Epithelial cell of proximal tubule (primary cell): ENCODE measurements around the gene HBG1. TPM values are rescaled to one million over a fixed set of nuclear protein-coding genes. Genes with fewer than 3 reads are reported as not detected.
"Not testable (repeated sequence)": the region's sequence is repeated elsewhere in the genome, so short reads cannot be mapped to it uniquely, and the experiment has no call there.

Experiments used
- DNase-seq: peaks from one replicate; pipeline ENCODE4 v3.0.0-alpha.2; 2011; ENCODE audit warnings: low read depth
- H3K4me3 ChIP-seq: 2 replicates; pipeline ENCODE4 v1.5.1; 2011; ENCODE audit warnings: low read depth, mild to moderate bottlenecking, low read length
- total RNA-seq: library from RNA; depleted of rRNA; stranded (reverse); fragments of >200 nt; gene quantifications from 2 replicates; pipeline ENCODE4 v1.2.3, GENCODE V29; 2015
- TF ChIP-seq, protein P1 (sequence below): conservative IDR thresholded peaks from 2 replicates; pipeline ENCODE4 v1.5.1; 2012; ENCODE audit warnings: low read depth, mild to moderate bottlenecking, low read length

The HBG1 gene
- total RNA-seq, 1 donor from 2014 or later, result not detected

DNA sequence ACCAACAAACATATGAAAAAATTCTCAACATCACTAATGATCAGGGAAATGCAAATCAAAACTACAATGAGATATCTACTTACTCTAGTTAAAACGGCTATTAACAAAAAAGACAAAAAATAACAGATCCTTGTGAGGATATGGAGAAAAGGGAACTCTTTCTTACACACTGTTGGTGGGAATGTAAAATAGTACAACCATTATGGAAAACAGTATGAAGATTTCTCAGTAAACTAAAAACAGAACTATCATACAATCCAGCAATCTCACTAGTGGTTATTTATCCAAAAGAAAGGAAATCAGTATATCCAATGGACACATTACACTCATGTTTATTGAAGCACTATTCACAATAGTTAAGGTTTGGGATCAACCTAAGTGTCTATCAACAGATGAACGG is 16.2 kb upstream of the HBG1 start:
- TF ChIP-seq, protein P1, sequence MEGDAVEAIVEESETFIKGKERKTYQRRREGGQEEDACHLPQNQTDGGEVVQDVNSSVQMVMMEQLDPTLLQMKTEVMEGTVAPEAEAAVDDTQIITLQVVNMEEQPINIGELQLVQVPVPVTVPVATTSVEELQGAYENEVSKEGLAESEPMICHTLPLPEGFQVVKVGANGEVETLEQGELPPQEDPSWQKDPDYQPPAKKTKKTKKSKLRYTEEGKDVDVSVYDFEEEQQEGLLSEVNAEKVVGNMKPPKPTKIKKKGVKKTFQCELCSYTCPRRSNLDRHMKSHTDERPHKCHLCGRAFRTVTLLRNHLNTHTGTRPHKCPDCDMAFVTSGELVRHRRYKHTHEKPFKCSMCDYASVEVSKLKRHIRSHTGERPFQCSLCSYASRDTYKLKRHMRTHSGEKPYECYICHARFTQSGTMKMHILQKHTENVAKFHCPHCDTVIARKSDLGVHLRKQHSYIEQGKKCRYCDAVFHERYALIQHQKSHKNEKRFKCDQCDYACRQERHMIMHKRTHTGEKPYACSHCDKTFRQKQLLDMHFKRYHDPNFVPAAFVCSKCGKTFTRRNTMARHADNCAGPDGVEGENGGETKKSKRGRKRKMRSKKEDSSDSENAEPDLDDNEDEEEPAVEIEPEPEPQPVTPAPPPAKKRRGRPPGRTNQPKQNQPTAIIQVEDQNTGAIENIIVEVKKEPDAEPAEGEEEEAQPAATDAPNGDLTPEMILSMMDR, result no peak
- DNase-seq, result no peak
- no peak overlapping the region for H3K4me3 ChIP-seq

DNA sequence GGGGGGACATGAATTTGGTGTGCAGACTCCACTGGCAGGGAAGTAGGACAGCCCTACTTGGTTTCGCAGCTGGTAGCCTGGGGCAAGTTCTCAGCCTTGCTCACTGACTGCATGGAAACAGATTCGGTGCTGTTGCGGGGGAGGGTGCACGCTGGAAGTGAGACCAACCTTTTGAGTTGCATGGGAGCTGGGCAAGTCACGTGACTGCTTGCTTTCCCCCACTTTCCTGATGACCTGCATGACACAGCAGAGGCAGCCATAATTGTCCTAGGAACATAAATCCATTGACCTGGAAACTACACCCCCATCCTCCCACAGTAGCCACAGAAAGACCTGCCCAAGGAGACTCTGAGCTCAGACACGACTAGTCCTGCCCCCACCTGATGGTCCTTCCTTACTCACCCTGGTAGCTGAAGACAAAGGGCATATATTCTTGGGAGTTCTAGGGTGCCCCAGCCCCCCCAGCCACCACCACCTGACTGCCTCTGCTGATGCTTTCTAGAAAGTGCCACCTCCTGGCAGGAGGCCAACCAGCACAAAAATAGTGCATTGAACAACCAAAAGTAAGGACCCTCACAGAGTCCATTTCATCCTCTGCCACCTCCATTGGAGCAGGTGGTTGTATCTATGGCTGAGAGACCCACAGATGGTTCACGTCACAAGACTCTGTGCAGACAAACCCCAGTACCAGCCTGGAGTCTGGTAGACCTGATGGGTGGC is 9.0 kb upstream of the HBG1 start:
- TF ChIP-seq, protein P1, result no peak
- no peak for DNase-seq
- no peak overlapping the region for H3K4me3 ChIP-seq

DNA sequence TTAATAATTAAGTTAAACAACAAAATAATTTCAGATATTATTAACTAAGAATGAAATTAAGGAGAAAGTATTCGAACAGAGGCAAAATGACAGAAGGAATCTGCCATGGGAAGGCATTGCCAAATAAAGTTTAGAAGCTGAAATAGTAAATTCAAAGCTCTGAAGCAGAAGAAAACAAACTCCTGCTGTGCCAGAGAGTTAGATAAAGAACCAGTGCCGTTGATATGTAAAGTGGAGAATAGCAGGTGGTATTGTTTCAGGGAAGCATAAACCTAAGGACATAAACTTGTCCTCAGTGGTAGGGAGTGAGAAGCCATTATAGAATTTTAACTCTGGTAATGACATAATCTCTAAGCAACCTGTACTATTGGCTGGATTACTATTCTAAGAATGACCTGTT is 7.6 kb upstream of the HBG1 start:
- no peak overlapping the region for H3K4me3 ChIP-seq
- TF ChIP-seq, protein P1, result no peak
- no peak for DNase-seq

DNA sequence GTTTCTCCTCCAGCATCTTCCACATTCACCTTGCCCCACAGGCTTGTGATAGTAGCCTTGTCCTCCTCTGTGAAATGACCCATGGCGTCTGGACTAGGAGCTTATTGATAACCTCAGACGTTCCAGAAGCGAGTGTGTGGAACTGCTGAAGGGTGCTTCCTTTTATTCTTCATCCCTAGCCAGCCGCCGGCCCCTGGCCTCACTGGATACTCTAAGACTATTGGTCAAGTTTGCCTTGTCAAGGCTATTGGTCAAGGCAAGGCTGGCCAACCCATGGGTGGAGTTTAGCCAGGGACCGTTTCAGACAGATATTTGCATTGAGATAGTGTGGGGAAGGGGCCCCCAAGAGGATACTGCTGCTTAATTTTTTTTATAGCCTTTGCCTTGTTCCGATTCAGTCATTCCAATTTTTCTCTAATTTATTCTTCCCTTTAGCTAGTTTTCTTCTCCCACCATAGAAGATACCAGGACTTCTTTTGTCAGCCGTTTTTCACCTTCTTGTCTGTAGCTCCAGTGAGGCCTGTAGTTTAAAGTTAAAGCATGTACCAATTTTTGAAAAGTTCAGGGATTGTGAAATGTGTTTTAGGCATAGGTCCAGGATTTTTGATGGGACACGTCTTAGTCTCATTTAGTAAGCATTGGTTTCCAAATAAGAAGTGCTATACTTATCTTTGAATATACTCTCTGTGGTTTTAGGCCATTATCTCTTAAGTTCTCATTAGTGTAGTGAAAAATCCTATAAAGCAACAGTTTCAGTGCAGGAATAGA is 5.2 kb upstream of the HBG1 start, which contains the start of gene HBG2:
TSS of gene HBG2 (minus strand) at position 136 of the 768 bp plus-strand sequence. CDS start at position 83, 53 bp downstream.
- DNase-seq, H3K4me3 ChIP-seq: not testable (repeated sequence)

DNA sequence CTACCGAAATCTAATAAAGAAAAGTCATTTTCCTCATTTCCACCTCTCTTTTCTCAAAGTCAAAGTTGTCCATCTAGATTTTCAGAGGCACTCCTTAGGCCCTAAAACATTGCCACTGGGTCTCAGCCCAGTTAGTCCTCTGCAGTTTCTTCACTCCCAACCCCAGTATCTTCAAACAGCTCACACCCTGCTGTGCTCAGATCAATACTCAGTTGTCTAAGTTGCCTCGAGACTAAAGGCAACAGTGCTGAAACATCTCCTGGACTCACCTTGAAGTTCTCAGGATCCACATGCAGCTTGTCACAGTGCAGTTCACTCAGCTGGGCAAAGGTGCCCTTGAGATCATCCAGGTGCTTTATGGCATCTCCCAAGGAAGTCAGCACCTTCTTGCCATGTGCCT is 4.4 kb upstream of the HBG1 start:
- not testable (repeated sequence) for H3K4me3 ChIP-seq, DNase-seq

DNA sequence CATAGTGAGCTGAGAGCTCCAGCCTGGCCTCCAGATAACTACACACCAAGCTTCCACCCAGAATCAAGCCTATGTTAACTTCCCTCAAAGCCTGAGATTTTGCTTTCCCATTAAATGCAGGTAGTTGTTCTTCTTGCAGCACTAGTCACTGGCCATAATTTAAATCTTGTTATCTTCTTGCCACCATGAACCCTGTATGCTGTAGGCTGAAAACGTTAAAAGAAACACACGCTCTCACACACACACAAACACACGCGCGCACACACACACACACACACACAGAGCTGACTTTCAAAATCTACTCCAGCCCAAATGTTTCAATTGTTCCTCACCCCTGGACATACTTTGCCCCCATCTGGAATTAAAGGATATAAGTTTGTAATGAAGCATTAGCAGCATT is 3.8 kb upstream of the HBG1 start:
- not testable (repeated sequence) for DNase-seq, H3K4me3 ChIP-seq

DNA sequence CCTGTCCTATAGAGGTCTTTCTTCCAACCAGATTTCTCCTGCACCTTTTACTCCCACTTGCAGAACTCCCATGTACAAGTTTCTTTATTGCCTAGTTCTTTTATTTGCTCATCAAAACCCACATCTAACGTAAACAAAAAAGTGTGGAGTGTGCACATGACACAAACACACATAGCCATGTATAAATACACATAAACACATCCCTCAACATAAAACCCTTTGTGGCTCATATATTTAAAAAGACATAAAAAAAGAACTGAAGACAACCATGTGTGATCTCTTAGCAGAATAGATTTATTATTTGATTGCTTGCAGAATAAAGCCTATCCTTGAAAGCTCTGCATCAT is 3.2 kb upstream of the HBG1 start:
- H3K4me3 ChIP-seq, result no peak overlapping the region
- DNase-seq, result no peak
- TF ChIP-seq, protein P1, result no peak

DNA sequence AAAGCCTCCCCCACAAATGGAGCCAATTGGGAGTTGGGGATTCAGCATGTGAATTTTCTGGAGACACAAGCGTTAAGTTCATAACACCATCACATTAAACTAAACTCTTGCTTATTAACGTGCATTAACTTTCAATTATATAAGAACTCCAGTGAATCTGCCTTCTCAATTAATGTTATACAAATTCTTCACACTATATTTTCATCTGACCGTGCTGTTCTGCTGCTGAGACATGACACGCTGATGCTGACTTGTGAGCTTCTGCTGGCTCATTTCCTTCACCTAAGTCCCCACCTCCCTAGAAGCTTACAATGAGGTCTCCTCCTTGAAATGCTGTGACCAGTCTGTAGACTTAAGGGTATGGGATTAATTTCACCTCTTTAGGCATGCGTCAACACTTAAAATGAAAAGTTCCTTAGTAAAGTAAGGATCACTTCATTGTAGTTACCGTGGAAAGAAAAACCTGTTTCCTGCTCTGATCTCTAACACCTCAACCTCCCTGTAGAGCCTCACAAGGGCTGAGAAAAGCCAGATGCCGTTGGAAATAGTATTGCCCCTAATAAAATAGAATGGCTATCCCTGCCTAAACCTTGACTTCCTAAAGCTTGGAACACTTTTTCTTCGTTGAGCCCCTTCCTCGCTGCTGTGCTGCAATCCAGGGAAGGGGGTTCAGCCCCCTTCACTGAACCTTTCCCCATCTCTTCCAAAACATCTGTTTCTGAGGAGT is 2.7 kb upstream of the HBG1 start:
- TF ChIP-seq, protein P1, result no peak
- no peak for DNase-seq
- H3K4me3 ChIP-seq, result no peak overlapping the region
